PC-9 (cell line): ENCODE data around the gene VWA2. TPM values are rescaled to one million over a fixed set of nuclear protein-coding genes. Genes with fewer than 3 reads are reported as not detected.
A peak's percentile ranks its signal among the peaks of the same experiment; 100 is the strongest.

Experiments
- BruUV-seq: library from RNA; stranded (reverse); fragments of 400-500 nt; replicated peaks from 2 replicates; lab custom pipeline; 2021; lab: Mats Ljungman, UMichigan
- CTCF ChIA-PET: fragments of 300-600 bp; sonication (Branson Sonifier 250); formaldehyde crosslinking; loops from one replicate; lab custom pipeline; 2022; ENCODE audit warnings: antibody characterized with exemption; lab: Charles Lee
- POLR2A ChIA-PET: fragments of 300-600 bp; sonication (Branson Sonifier 250); formaldehyde crosslinking; loops from one replicate; lab custom pipeline; 2022; ENCODE audit warnings: antibody characterized with exemption; ENCODE audit not compliant: unreplicated experiment; lab: Charles Lee
- DNase-seq, 2 experiments: peaks; one replicate each; pipeline versions ENCODE4 v3.0.0 to v3.0.0-alpha.2; 2015 to 2022; ENCODE audit warnings: mixed read lengths in 1 of 2
- H2AFZ ChIP-seq: fragments of 200-600 bp; sonication (generic); 2 replicates; pipeline ENCODE4 v1.8.1; 2017; ENCODE audit warnings: antibody characterized with exemption
- H3F3A ChIP-seq: fragments of 200-600 bp; sonication (generic); 2 replicates; pipeline ENCODE4 v1.8.1; 2017; ENCODE audit warnings: antibody characterized with exemption, mild to moderate bottlenecking, low read depth; ENCODE audit not compliant: insufficient read depth
- H3K27ac ChIP-seq: fragments of 200-600 bp; sonication (generic); 2 replicates; pipeline ENCODE4 v1.6.1; 2016; ENCODE audit warnings: mixed run types
- H3K27me3 ChIP-seq: fragments of 200-600 bp; sonication (generic); 2 replicates; pipeline ENCODE4 v1.6.1; 2016; ENCODE audit warnings: low read depth, mixed run types; ENCODE audit not compliant: insufficient read depth
- H3K36me3 ChIP-seq: fragments of 200-600 bp; sonication (generic); 2 replicates; pipeline ENCODE4 v1.6.1; 2016; ENCODE audit warnings: low read depth, mixed run types
- H3K4me1 ChIP-seq: fragments of 200-600 bp; sonication (generic); replicated peaks from 2 replicates; pipeline ENCODE4 v1.6.1; 2016; ENCODE audit warnings: mixed run types; ENCODE audit not compliant: insufficient read depth
- H3K4me2 ChIP-seq: fragments of 200-600 bp; sonication (generic); 2 replicates; pipeline ENCODE4 v1.6.1; 2017; ENCODE audit warnings: mixed run types
- H3K4me3 ChIP-seq: fragments of 200-600 bp; sonication (generic); 2 replicates; pipeline ENCODE4 v1.6.1; 2016; ENCODE audit warnings: mixed run types
- H3K79me2 ChIP-seq: fragments of 200-600 bp; sonication (generic); 2 replicates; pipeline ENCODE4 v1.6.1; 2017; ENCODE audit warnings: low read depth, mixed run types
- H3K9me2 ChIP-seq: fragments of 200-600 bp; sonication (generic); 2 replicates; pipeline ENCODE4 v1.8.1; 2017; ENCODE audit warnings: mild to moderate bottlenecking; ENCODE audit not compliant: insufficient read depth
- H3K9me3 ChIP-seq: fragments of 200-600 bp; sonication (generic); 2 replicates; pipeline ENCODE4 v1.8.1; 2016; ENCODE audit warnings: low read depth; ENCODE audit not compliant: insufficient read depth
- H4K20me1 ChIP-seq: fragments of 200-600 bp; sonication (generic); 2 replicates; pipeline ENCODE4 v1.8.1; 2017; ENCODE audit not compliant: insufficient read depth
- CTCF ChIP-seq: fragments of 200-600 bp; sonication (generic); conservative IDR thresholded peaks from 2 replicates; pipeline ENCODE4 v1.6.1; 2017; ENCODE audit warnings: mixed run types, antibody characterized with exemption, mild to moderate bottlenecking, moderate library complexity
- EZH2 ChIP-seq: fragments of 200-600 bp; sonication (generic); IDR thresholded peaks from 2 replicates; pipeline ENCODE4 v1.8.0; 2017; ENCODE audit warnings: antibody characterized with exemption, low read depth
- intact Hi-C: fragments of 100-400 bp; cut with micrococcal nuclease; formaldehyde crosslinking; loops from one replicate; pipeline ENCODE4 v1.10.0; 2022; ENCODE audit not compliant: unreplicated experiment
- total RNA-seq: library from RNA; stranded (reverse); gene quantifications from 2 replicates; pipeline ENCODE4 v1.2.3, GENCODE V29; 2021

The VWA2 gene
- total RNA-seq, 1 experiment from 2014 or later = 0.48 TPM

GRCh38 chr10:114271779-114272167, 32.7 kb downstream of the VWA2 start:
- Histone ChIP-seq H3K79me2 (no peaks in the 10 kb centered on the region), H3F3A (peaks cover 5% of the 10 kb centered on the region), H3K4me2 (no peak overlapping the region), H4K20me1 (no peaks in the 10 kb centered on the region), H3K27ac (no peak overlapping the region), H3K9me3 (no peaks in the 10 kb centered on the region), H3K4me3 (no peak overlapping the region), H3K27me3 (no peaks in the 10 kb centered on the region), H3K36me3 (no peaks in the 10 kb centered on the region), H3K4me1 (0 out of 2 replicates have a peak, but pooled peaks cover 10% of the 10 kb centered on the region), H2AFZ (no peak overlapping the region), H3K9me2 (no peaks in the 10 kb centered on the region)
- peak; percentile 40 to 80 for DNase-seq
- intact Hi-C loops = loop anchor here (2.0 to 10.0 kb wide), 2 partner anchors 27 to 97 kb away; partner anchors contain the start of genes CCDC186 and TDRD1
- no TSS peak for BruUV-seq
- TF ChIP-seq CTCF (no peak), EZH2 (no peak)
- POLR2A ChIA-PET = no interaction called here
- CTCF ChIA-PET = no interaction called here

GRCh38 chr10:114272696-114273095, 33.6 kb downstream of the VWA2 start:
- H3K79me2 ChIP-seq = no peaks in the 10 kb centered on the region
- POLR2A ChIA-PET = no interaction called here
- H3K27ac ChIP-seq = no peak overlapping the region
- no peaks in the 10 kb centered on the region for H3K36me3 ChIP-seq
- no peak overlapping the region for H3K4me2 ChIP-seq
- H3K4me1 ChIP-seq = 0 out of 2 replicates have a peak, but pooled peaks cover 10% of the 10 kb centered on the region
- no peaks in the 10 kb centered on the region for H4K20me1 ChIP-seq
- no peak overlapping the region for H3K4me3 ChIP-seq
- CTCF ChIA-PET = no interaction called here
- H3F3A ChIP-seq = peaks cover 5% of the 10 kb centered on the region
- intact Hi-C loops = loop anchor here (10.0 kb wide), 1 partner anchor 98 kb away; the partner anchor contains the start of genes CCDC186 and TDRD1
- no peak overlapping the region for H2AFZ ChIP-seq
- H3K27me3 ChIP-seq = no peaks in the 10 kb centered on the region
- H3K9me3 ChIP-seq = no peaks in the 10 kb centered on the region
- H3K9me2 ChIP-seq = no peaks in the 10 kb centered on the region
- no TSS peak for BruUV-seq
- no peak for DNase-seq
- TF ChIP-seq EZH2 (no peak), CTCF (no peak)

- ChIA-PET POLR2A (no interaction called here), CTCF (no interaction called here)
- no TSS peak for BruUV-seq
- intact Hi-C loops = loop anchor here (10.0 kb wide), 1 partner anchor 99 kb away; the partner anchor contains the start of genes CCDC186 and TDRD1
- no peak for TF ChIP-seq CTCF
- no peak for TF ChIP-seq EZH2
- no peaks in the 10 kb centered on the region for H4K20me1 ChIP-seq
- H3K9me3 ChIP-seq = no peaks in the 10 kb centered on the region
- no peak overlapping the region for H3K4me3 ChIP-seq
- H3K4me1 ChIP-seq = 0 out of 2 replicates have a peak, but pooled peaks cover 10% of the 10 kb centered on the region
- H2AFZ ChIP-seq = no peak overlapping the region
- DNase-seq = no peak
- H3K4me2 ChIP-seq = no peak overlapping the region
- H3K27ac ChIP-seq = no peak overlapping the region
- H3K27me3 ChIP-seq = no peaks in the 10 kb centered on the region
- H3K36me3 ChIP-seq = no peaks in the 10 kb centered on the region
- no peaks in the 10 kb centered on the region for H3K79me2 ChIP-seq
- peaks cover 5% of the 10 kb centered on the region for H3F3A ChIP-seq
- H3K9me2 ChIP-seq = no peaks in the 10 kb centered on the region
These were observed 34.9 kb downstream of the VWA2 start for GRCh38 chr10:114273910-114274309.
